Smooth muscle cell of the coronary artery (primary cell): ENCODE measurements around the gene DTYMK. TPM values are rescaled to one million over a fixed set of nuclear protein-coding genes. Genes with fewer than 3 reads are reported as not detected.

Experiments
- total RNA-seq: library from RNA; depleted of rRNA; stranded (reverse); fragments of >200 nt; gene quantifications from 2 replicates; pipeline ENCODE4 v1.2.3, GENCODE V29; 2014; ENCODE audit warnings: low replicate concordance

DTYMK gene
- 8.2 and 20.8 TPM in 2 replicates for total RNA-seq

DNA sequence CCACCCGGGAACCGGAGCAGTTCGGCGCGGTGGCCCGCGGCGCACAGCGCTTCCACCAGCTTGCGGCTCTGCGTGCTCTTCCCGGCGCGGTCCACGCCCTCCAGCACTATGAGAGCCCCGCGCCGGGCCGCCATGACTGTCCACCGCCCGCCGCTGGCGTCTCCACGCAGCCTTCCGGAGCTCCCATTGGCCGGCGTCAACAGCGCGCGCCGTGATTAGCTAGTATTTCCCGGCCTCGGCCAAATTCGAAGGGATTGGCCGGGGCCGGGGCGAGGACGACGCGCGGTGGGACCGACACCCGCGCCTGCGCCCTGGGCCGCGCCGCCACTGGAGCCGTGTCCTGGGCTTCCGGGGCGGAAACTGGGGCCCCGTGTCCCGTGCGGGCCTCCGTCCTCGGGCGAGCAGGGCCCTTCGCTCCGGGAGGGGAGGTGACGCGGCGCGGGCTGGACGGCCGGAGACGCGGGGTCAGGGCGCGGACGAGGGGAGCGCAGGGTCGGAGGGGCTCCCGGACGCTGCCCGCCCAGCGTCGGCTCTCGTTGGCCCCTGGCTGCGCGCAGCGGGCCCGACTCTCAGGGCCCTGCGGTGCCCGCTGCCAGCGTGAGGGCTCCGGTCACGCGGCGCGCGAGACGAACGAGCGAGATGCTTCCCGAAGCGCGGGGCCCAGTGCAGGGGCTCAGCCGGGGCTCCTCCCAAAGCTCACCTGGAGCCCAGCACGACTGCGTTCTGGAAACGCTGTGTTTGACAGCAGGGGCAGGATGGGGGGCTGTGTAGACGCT lies at the start of gene DTYMK:
TSS of gene DTYMK (minus strand) at position 166 of the 776 bp plus-strand sequence. CDS start at position 134, 32 bp downstream.

GRCh38 chr2:241734467-241735208 lies 48.0 kb upstream of the DTYMK start, which contains the start of gene D2HGDH:
Gene D2HGDH (plus strand): TSS chr2:241734630. CDS start chr2:241735225, 595 bp downstream.

DNA sequence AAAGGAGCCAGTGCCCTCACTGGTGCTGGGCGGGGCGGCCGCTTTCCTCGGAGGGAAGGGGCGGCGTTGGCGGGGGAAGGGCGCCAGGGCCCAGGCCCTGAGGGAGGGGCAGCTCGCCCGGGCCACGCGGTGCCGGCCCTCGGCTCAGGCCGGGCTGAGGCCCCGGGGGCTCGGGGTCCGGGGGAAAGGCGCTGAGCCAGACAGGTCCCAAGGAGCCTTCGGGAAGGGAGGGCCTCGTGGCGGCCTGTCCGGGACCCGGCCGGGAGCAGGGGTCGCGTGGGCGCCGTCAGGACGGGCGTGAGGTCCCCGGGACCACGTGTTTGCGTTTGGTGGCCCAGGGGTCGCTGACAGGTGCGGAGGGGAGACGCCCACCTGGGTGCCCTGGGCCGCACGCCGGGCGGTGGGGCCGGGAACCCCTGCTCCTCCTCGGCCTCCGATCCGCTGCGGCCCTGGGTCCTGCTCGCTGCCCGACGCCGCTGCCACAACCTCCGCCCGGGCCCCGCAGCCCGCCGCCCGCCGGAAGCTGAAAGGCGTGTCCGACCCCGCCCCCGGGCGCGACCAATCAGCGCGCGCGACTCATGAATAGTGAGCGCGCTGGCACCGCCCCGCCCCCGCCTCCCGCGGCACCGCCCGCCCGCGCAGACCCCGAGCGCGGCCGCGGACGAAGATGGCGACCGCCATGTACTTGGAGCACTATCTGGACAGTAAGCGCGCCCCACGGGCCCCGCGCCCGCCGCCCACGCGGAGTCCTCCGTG lies 15.0 kb upstream of the DTYMK start, which contains the start of gene ING5:
TSS of gene ING5 (plus strand) at position 641 of the 756 bp plus-strand sequence. CDS start at position 668, 27 bp downstream.

DNA sequence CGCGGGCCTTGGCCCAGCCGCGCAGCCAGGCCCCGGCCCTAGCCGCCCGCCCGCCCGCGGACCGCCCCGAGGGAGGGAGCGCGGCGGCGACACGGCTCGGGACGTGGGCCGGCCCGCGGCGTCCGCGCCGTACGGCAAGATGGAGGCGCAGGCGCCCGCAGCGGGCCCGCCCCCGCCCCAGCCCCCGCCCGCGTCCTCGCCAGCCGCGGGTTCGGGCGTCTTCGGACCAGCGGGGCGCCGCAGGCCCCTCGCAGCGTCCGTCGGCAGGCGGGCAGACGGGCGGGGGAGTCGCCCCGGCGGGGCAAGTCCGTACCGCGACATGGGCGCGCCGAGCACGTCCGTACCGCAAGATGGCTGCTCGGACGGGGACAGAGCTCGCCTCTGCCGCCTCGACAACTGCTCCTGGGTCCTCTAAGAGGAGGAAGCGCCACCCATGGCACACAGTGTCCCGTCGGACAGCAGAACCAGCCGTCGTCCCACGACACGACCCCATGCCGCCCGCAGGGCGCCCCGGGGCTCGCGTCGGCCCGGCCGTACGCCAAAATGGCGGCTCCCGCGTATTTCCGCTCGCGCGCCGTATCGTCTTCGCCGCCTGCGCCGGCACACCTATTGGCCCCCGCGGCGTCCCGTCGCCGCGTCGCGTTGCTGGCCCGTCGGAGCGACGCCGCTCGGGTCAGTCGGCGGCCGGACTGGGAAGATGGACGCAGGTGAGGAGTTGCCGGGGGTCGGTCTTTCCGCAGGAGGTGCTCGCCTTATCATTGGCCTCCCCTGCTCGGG lies 49.4 kb downstream of the DTYMK start, which contains the start of the genes ATG4B and THAP4:
TSS of gene ATG4B (plus strand) at position 676 of the 777 bp plus-strand sequence. CDS start at position 698, 22 bp downstream.
TSS of gene THAP4 (minus strand) at position 141 of the 777 bp plus-strand sequence. CDS start 141 bp downstream, outside the sequence.

Other genes with a start within 250 kb of the DTYMK start
- 181 and 244 TPM in 2 replicates for gene STK25, start 178.2 kb downstream of the DTYMK start, total RNA-seq
- gene BOK, start 128.1 kb downstream of the DTYMK start, total RNA-seq, result 4.9 and 13.5 TPM in 2 replicates
- 37.7 and 44.8 TPM in 2 replicates for gene THAP4, start 49.7 kb downstream of the DTYMK start, total RNA-seq
- 70.1 and 97.0 TPM in 2 replicates for gene ATG4B, start 49.1 kb downstream of the DTYMK start, total RNA-seq
- 16.3 and 31.9 TPM in 2 replicates for gene ING5, start 15.2 kb upstream of the DTYMK start, total RNA-seq
- gene D2HGDH, start 47.8 kb upstream of the DTYMK start, total RNA-seq, result 15.3 and 17.8 TPM in 2 replicates
- gene GAL3ST2, start 90.0 kb upstream of the DTYMK start, total RNA-seq, result 0.23 TPM in 1 of 2 replicates, not detected in the other
- not detected in 2 replicates for gene NEU4, start 122.4 kb upstream of the DTYMK start, total RNA-seq
- gene PDCD1, start 172.1 kb upstream of the DTYMK start, total RNA-seq, result not detected in 2 replicates
- not detected in 2 replicates for gene RTP5, start 182.9 kb upstream of the DTYMK start, total RNA-seq